NCI-H2171 (cell line): ENCODE measurements around the gene GSTM3.
"Not testable (repeated sequence)": the region's sequence is repeated elsewhere in the genome, so short reads cannot be mapped to it uniquely, and the experiment has no call there.

Experiments
- DNase-seq: peaks from one replicate; lab custom pipeline; 2025; lab: John Stamatoyannopoulos, UW

Gene GSTM3

DNA sequence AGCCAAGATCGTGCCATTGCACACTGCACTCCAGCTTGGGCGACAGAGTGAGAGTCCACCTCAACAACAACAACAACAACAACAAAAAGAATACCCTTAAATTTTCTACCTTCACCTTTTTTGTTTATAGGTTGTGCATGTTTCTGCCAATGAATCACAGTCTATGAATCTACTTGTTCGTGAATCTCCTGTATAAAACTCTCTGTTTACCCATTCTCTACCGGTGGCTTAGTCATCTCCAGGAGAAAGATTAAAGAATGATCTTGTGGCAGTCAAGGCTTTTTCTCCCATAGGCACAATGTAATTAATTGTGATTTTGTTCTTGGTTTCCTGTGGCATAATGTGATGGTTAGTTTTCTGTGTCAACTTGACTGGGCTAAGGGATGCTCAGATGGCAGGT is 43.0 kb downstream of the GSTM3 start:
- not testable (repeated sequence) for DNase-seq

DNA sequence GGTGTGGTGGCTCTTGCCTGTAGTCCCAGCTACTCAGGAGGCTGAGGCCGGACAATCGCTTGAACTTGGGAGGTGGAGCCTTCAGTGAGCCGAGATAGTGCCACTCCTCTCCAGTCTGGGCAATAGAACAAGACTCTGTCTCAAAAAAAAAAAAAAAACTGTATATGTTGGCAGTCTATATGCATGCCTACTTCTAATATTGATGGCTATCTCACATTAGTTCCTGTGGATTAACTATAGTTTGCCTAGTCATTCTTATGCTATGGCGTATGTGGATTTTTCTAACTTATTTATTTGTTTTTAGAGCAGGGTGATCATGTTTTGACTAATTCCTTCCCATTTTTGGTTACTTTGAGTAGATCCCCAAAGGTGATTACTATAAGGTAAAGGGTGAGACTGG is 43.8 kb downstream of the GSTM3 start:
- DNase-seq, result no peak

DNA sequence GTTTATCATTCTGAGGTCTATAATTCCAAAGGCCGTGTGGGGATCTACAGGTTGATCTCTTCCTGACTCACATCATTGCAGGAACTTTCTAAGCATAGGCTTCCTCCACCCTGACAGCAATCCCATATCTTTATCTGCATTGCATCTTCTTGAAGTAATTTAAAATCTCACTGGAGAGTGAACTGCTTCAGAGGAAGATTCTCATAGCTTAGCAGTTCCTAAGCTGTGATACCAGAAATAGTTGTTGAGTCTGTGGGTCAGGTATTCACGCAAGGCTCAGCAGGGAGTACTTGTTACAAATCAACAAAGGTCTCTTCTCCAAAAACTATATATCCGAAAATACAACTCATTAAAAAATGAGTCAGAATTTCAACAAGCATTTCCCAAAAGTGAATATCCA is 45.7 kb downstream of the GSTM3 start:
- DNase-seq, result not testable (repeated sequence)

DNA sequence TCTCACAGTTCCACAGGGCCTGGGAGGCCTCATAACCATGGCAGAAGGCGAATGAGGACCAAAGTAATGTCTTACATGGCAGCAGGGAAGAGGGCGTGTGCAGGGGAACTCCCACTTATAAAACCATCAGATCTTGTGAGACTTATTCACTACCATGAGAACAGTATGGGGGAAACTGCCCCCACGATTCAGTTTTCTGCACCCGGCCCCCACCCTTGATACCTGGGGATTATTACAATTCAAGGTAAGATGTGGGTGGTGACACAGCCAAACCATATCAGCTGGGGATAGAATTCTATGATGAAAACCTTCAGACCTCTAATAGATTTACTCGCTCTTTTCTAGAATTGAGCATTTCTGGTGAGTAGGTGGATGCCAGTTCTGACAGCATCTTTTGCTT is 46.4 kb downstream of the GSTM3 start:
- DNase-seq, result not testable (repeated sequence)

DNA sequence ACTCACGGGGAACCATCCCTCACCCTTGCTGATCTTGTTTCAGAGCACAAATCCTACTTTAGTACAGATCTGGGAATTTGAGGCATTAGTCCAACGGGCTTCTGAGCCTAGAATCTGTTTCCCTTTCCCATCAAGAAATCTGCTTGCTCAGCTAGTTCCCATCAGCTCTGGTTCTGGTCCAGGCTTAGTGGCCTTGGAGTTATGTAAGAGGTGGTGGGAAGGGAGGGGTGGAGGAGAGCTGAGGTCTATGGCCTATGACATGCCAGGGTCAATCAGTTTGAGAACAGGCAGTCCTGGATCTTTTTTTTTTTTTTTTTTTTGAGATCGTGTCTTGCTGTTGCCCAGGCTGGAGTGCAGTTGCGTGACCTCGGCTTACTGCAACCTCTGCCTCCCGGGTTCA is 49.1 kb downstream of the GSTM3 start:
- no peak for DNase-seq

DNA sequence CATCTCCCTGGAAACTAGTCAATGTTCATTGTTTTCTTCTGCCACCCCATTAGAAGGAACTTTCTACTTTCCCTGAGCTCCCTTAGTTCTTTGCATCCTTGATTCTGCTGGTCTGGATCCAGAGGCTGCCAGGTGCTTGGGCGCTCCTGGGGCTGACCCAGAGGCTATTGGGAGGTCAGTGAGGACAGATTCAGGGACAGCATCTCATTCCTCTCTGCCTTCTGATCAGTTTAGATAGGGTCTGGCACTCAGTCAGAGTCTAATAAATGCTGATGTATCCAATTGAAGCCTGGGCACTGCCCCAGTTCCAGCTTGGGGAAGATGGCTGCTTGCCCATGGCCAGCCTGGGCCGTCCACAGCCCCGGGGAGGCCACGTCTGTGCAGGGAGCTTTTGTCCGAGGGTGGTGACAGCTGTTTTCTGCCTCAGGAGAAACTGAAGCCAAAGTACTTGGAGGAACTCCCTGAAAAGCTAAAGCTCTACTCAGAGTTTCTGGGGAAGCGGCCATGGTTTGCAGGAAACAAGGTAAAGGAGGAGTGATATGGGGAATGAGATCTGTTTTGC is 50.9 kb downstream of the GSTM3 start:
- no peak for DNase-seq

DNA sequence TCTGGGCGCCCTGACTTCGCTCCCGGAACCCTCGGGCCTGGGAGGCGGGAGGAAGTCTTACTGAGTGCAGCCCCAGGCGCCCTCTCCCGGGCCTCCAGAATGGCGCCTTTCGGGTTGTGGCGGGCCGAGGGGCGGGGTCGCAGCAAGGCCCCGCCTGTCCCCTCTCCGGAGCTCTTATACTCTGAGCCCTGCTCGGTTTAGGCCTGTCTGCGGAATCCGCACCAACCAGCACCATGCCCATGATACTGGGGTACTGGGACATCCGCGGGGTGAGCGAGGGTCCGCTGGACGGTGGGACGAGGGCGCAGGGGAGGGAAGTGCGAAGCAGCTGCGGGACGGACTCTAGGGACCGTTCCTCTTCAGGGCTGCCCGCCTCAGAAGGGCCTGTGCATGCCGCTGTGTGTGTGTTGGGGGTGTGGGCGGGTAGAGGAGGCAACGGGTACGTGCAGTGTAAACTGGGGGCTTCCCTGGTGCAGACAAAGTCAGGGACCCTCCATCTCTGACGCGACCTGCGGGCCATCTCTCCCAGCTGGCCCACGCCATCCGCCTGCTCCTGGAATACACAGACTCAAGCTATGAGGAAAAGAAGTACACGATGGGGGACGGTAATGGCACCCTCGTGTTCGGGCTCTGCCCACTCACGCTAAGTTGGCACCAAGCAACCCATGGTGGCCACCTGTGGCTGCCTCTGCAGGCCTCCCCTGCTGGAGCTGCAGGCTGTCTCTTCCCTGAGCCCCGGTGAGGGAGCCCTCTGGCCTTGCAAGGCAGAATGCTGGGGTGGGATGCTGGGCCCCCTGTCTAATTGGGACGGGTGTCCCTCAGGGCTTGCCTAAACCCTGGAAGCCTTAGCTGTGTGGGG is 53.0 kb downstream of the GSTM3 start, which contains the start of gene GSTM1:
Gene GSTM1, plus strand, starts transcription at position 177 of the 859 bp plus-strand sequence. Its CDS starts 57 bp downstream, at position 234.
- DNase-seq, result no peak

DNA sequence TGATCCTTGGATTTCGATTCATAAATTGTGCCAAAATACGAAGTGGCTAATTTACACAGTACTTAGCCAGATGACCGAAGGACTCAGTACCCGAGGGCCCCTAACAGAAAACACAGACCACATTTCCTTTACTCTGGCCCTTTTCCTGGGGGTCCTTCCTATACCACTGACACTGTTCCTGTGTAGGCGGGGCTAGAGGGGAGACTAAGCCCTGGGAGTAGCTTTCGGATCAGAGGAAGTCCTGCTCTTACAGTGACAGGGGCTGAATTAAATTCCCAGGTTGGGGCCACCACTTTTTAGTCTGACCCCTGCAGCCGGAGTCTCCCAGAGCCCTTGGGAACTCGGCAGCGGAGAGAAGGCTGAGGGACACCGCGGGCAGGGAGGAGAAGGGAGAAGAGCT is 53.7 kb downstream of the GSTM3 start:
- DNase-seq, result not testable (repeated sequence)

DNA sequence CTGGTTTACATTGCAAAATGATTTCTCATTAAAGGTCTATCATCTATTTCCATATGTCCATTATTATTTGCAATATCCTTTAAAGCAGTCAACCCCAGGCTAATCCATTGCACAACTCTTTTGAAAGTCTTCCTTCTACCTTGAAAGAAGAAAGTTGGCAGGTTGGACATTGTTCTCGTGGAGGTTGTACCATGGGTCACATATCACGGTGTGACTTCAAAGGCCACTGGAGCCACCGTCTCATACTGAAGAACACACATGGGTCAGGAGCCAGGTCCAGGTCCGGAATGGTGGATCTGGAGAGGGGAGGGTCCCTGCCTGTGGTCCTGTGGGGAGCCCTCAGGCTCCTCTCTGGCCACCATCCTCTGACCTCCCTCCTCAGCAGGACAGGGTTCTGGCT is 54.9 kb downstream of the GSTM3 start:
- not testable (repeated sequence) for DNase-seq

DNA sequence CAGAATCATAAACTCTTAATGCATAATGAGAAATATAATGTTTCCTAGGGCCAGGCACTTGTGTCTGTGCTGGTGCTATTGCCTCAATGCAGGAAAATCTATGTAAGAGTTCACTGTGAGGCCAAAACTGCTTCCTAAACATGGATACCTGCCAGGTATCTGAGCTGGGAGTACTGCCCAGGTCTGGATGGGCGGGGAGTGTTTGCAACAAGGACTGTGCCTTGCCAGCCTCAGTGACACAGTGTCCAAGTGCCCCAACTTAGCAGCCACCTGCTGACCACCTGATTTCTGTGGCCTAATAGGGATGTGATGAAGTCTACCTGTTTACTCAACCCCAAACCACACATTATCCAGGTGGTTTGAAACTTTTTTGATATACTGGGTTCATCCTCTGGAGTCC is 55.4 kb downstream of the GSTM3 start:
- DNase-seq, result not testable (repeated sequence)

DNA sequence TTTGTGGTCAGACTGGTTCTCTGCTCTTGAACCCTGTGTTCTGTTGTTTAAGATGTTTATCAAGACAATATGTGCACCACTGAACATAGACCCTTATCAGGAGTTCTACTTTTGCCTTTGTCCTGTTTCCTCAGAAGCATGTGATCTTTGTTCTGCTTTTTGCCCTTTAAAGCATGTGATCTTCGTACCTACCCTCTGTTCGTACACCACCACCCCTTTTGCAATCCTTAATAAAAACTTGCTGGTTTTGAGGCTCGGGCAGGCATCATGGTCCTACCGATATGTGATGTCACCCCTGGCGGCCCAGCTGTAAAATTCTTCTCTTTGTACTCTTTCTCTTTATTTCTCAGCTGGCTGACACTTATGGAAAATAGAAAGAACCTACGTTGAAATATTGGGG is 56.1 kb downstream of the GSTM3 start:
- not testable (repeated sequence) for DNase-seq
